ENCODE data around the gene MMUT.
"Not testable (repeated sequence)": the region's sequence is repeated elsewhere in the genome, so short reads cannot be mapped to it uniquely, and the experiment has no call there.

The MMUT gene

GRCh38 chr6:49462927-49463611 is at the start of gene MMUT, which contains the start of gene CENPQ:
MMUT (minus strand) TSS chr6:49463253; CDS start chr6:49459466, 3,787 bp downstream.
CENPQ (plus strand) TSS chr6:49463370; CDS start chr6:49470177, 6,807 bp downstream.
- Histone ChIP-seq H3K27me3 (ENCODE audit: insufficient read depth, low read length) (no peaks in the 10 kb centered on the region), H3K9me3 (ENCODE audit: insufficient read depth, low read depth, low read length) (no peaks in the 10 kb centered on the region), H3K27ac (ENCODE audit: low read length) (peak within 1 kb of the TSS; percentile 42), H3K4me3 (ENCODE audit: low read length) (peak within 1 kb of the TSS; percentile 93), H3K36me3 (ENCODE audit: insufficient read depth, low read depth, low read length) (peaks cover 6% of the 10 kb centered on the region; the same call in 1 of the 2 replicates), H3K9ac (ENCODE audit: low read depth, low read length) (peak within 1 kb of the TSS; percentile 97), H3K4me1 (ENCODE audit: insufficient read depth, low read length) (0 out of 2 replicates have a peak, but pooled peaks cover 4% of the 10 kb centered on the region)

- no peak overlapping the region for H3K27ac ChIP-seq (ENCODE audit: low read length)
Measured at GRCh38 chr6:49509342-49509741, 46.3 kb upstream of the MMUT start.

GRCh38 chr6:49506569-49507111 is 43.6 kb upstream of the MMUT start:
- Histone ChIP-seq H3K4me3 (ENCODE audit: low read length) (no peak overlapping the region), H3K9ac (ENCODE audit: low read depth, low read length) (no peak overlapping the region), H3K27me3 (ENCODE audit: insufficient read depth, low read length) (no peaks in the 10 kb centered on the region), H3K27ac (ENCODE audit: low read length) (no peak overlapping the region), H3K9me3 (ENCODE audit: insufficient read depth, low read depth, low read length) (no peaks in the 10 kb centered on the region), H3K4me1 (ENCODE audit: insufficient read depth, low read length) (no peaks in the 10 kb centered on the region), H3K36me3 (ENCODE audit: insufficient read depth, low read depth, low read length) (no peaks in the 10 kb centered on the region)

More at GRCh38 chr6:49509342-49509741, 46.3 kb upstream of the MMUT start:
- H3K9me3 ChIP-seq (ENCODE audit: insufficient read depth, low read depth, low read length) = no peaks in the 10 kb centered on the region
- no peak overlapping the region for H3K4me3 ChIP-seq (ENCODE audit: low read length)
- no peaks in the 10 kb centered on the region for H3K36me3 ChIP-seq (ENCODE audit: insufficient read depth, low read depth, low read length)
- no peaks in the 10 kb centered on the region; the same call in 1 of the 2 replicates for H3K4me1 ChIP-seq (ENCODE audit: insufficient read depth, low read length)
- no peaks in the 10 kb centered on the region for H3K27me3 ChIP-seq (ENCODE audit: insufficient read depth, low read length)
- H3K9ac ChIP-seq (ENCODE audit: low read depth, low read length) = no peak overlapping the region

GRCh38 chr6:49504666-49505065 is 41.6 kb upstream of the MMUT start:
- Histone ChIP-seq H3K9me3 (ENCODE audit: insufficient read depth, low read depth, low read length) (no peaks in the 10 kb centered on the region), H3K27me3 (ENCODE audit: insufficient read depth, low read length) (no peaks in the 10 kb centered on the region), H3K9ac (ENCODE audit: low read depth, low read length) (no peak overlapping the region), H3K27ac (ENCODE audit: low read length) (no peak overlapping the region), H3K4me3 (ENCODE audit: low read length) (no peak overlapping the region), H3K36me3 (ENCODE audit: insufficient read depth, low read depth, low read length) (no peaks in the 10 kb centered on the region), H3K4me1 (ENCODE audit: insufficient read depth, low read length) (no peaks in the 10 kb centered on the region)

- Histone ChIP-seq H3K9me3 (ENCODE audit: insufficient read depth, low read depth, low read length) (no peaks in the 10 kb centered on the region), H3K27me3 (ENCODE audit: insufficient read depth, low read length) (no peaks in the 10 kb centered on the region), H3K9ac (ENCODE audit: low read depth, low read length) (no peak within 1 kb of the TSS), H3K4me3 (ENCODE audit: low read length) (no peak within 1 kb of the TSS), H3K36me3 (ENCODE audit: insufficient read depth, low read depth, low read length) (no peaks in the 10 kb centered on the region), H3K4me1 (ENCODE audit: insufficient read depth, low read length) (no peaks in the 10 kb centered on the region), H3K27ac (ENCODE audit: low read length) (no peak within 1 kb of the TSS)
Measured at GRCh38 chr6:49499623-49500022, 36.6 kb upstream of the MMUT start, which contains the start of gene GLYATL3. GLYATL3 (plus strand) TSS chr6:49499923; CDS start chr6:49511991, 12,068 bp downstream.

GRCh38 chr6:49499126-49499525 is 36.1 kb upstream of the MMUT start:
- Histone ChIP-seq H3K9me3 (ENCODE audit: insufficient read depth, low read depth, low read length) (no peaks in the 10 kb centered on the region), H3K36me3 (ENCODE audit: insufficient read depth, low read depth, low read length) (peaks cover 2% of the 10 kb centered on the region; the same call in 1 of the 2 replicates), H3K4me1 (ENCODE audit: insufficient read depth, low read length) (no peaks in the 10 kb centered on the region), H3K9ac (ENCODE audit: low read depth, low read length) (no peak overlapping the region), H3K27me3 (ENCODE audit: insufficient read depth, low read length) (no peaks in the 10 kb centered on the region), H3K4me3 (ENCODE audit: low read length) (no peak overlapping the region), H3K27ac (ENCODE audit: low read length) (no peak overlapping the region)

- no peaks in the 10 kb centered on the region for H3K4me1 ChIP-seq (ENCODE audit: insufficient read depth, low read length)
- peaks cover 17% of the 10 kb centered on the region for H3K36me3 ChIP-seq (ENCODE audit: insufficient read depth, low read depth, low read length)
- no peaks in the 10 kb centered on the region for H3K27me3 ChIP-seq (ENCODE audit: insufficient read depth, low read length)
- H3K9ac ChIP-seq (ENCODE audit: low read depth, low read length) = no peak overlapping the region
- no peak overlapping the region for H3K27ac ChIP-seq (ENCODE audit: low read length)
- no peak overlapping the region for H3K4me3 ChIP-seq (ENCODE audit: low read length)
- no peaks in the 10 kb centered on the region for H3K9me3 ChIP-seq (ENCODE audit: insufficient read depth, low read depth, low read length)
Measured at GRCh38 chr6:49497304-49497703, 34.3 kb upstream of the MMUT start.

GRCh38 chr6:49490633-49491032 is 27.6 kb upstream of the MMUT start:
- Histone ChIP-seq H3K27me3 (ENCODE audit: insufficient read depth, low read length) (no peaks in the 10 kb centered on the region), H3K36me3 (ENCODE audit: insufficient read depth, low read depth, low read length) (peaks cover 72% of the 10 kb centered on the region), H3K4me1 (ENCODE audit: insufficient read depth, low read length) (no peaks in the 10 kb centered on the region)

GRCh38 chr6:49483380-49483779 is 20.3 kb upstream of the MMUT start:
- H3K27ac ChIP-seq (ENCODE audit: low read length); H3K4me3 ChIP-seq (ENCODE audit: low read length); H3K9me3 ChIP-seq (ENCODE audit: insufficient read depth, low read depth, low read length); H3K27me3 ChIP-seq (ENCODE audit: insufficient read depth, low read length); H3K4me1 ChIP-seq (ENCODE audit: insufficient read depth, low read length); H3K9ac ChIP-seq (ENCODE audit: low read depth, low read length): not testable (repeated sequence)
- H3K36me3 ChIP-seq (ENCODE audit: insufficient read depth, low read depth, low read length) = peaks cover 50% of the 10 kb centered on the region

More at GRCh38 chr6:49490633-49491032, 27.6 kb upstream of the MMUT start:
- Histone ChIP-seq H3K4me3 (ENCODE audit: low read length) (no peak overlapping the region), H3K9me3 (ENCODE audit: insufficient read depth, low read depth, low read length) (no peaks in the 10 kb centered on the region), H3K9ac (ENCODE audit: low read depth, low read length) (no peak overlapping the region), H3K27ac (ENCODE audit: low read length) (no peak overlapping the region)

- not testable (repeated sequence) for H3K4me3 ChIP-seq (ENCODE audit: low read length); H3K27ac ChIP-seq (ENCODE audit: low read length); H3K9ac ChIP-seq (ENCODE audit: low read depth, low read length); H3K4me1 ChIP-seq (ENCODE audit: insufficient read depth, low read length); H3K27me3 ChIP-seq (ENCODE audit: insufficient read depth, low read length); H3K9me3 ChIP-seq (ENCODE audit: insufficient read depth, low read depth, low read length)
- peaks cover 42% of the 10 kb centered on the region for H3K36me3 ChIP-seq (ENCODE audit: insufficient read depth, low read depth, low read length)
Measured at GRCh38 chr6:49481846-49482245, 18.8 kb upstream of the MMUT start.

GRCh38 chr6:49479308-49479970 is 16.4 kb upstream of the MMUT start:
- Histone ChIP-seq H3K4me3 (ENCODE audit: low read length) (no peak overlapping the region), H3K27ac (ENCODE audit: low read length) (no peak overlapping the region), H3K9ac (ENCODE audit: low read depth, low read length) (no peak overlapping the region), H3K4me1 (ENCODE audit: insufficient read depth, low read length) (no peaks in the 10 kb centered on the region), H3K27me3 (ENCODE audit: insufficient read depth, low read length) (no peaks in the 10 kb centered on the region), H3K36me3 (ENCODE audit: insufficient read depth, low read depth, low read length) (peaks cover 23% of the 10 kb centered on the region), H3K9me3 (ENCODE audit: insufficient read depth, low read depth, low read length) (peaks cover 5% of the 10 kb centered on the region; the same call in 1 of the 2 replicates)

Data from iPS-20b (cell line).